ENCODE data around the gene PPM1H. TPM values are rescaled to one million over a fixed set of nuclear protein-coding genes. Genes with fewer than 3 reads are reported as not detected.

PPM1H gene
- total and polyA plus RNA-seq, 4 donors, result 22.0 to 35.8 (median 26.0) TPM

DNA sequence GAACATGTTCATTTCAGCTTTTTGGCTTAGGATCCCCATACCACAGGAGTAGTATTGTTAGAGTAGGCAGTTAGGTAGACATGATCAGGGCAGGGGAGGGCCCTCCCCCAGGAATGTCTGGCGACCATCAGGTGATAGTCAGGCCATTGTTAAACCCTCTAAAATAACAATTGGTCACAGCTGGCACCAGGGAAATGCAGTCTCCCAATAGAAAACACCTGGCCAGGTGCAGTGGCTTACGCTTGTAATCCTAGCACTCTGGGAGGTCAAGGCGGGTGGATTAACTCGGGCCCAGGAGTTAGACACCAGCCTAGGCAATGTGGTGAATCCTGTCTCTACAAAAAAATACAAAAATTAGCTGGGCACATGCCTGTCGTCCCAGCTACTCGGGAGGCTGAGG is 281.2 kb downstream of the PPM1H start:
- H3K9me3 ChIP-seq (ENCODE audit: control insufficient read depth, insufficient read depth, low read length), result no peaks in the 10 kb centered on the region
- H3K36me3 ChIP-seq (ENCODE audit: control insufficient read depth, insufficient read depth, low read length), result no peaks in the 10 kb centered on the region
- peaks cover 43% of the 10 kb centered on the region for H3K4me1 ChIP-seq (ENCODE audit: control insufficient read depth, insufficient read depth, low read length)
- H3K27me3 ChIP-seq (ENCODE audit: control insufficient read depth, insufficient read depth, low read length), result no peaks in the 10 kb centered on the region
- DNase-seq (ENCODE audit: low read depth in 4 of 6, low spot score in 6 of 6), result no peak
- whole genome bisulfite sequencing (ENCODE audit: insufficient coverage), result 57% methylated on average over 4 of the region's 6 CpGs
- H3K27ac ChIP-seq (ENCODE audit: low read depth, low read length), result no peak overlapping the region
- no peak overlapping the region for H3K4me3 ChIP-seq (ENCODE audit: low read depth, low read length)

DNA sequence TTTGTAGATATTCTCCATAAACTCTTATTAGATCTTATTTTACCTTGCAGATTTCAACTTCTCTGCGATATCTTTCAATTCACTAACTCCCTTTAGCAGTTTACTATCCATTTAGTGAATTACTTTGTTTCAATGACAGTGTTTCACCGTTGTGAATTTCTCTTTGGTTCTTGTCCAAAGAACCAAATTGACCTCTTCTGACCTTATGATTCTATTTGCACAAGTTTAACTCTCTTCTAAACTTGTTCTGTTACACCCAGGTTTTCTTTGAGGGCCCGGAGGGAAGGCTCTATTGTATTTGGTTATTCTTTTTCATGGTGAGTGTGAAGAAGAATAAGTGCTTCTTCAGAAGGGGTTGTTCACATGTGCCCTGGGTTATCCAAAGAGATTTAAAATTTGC is 281.6 kb downstream of the PPM1H start:
- Histone ChIP-seq H3K4me3 (ENCODE audit: low read depth, low read length) (no peak overlapping the region), H3K36me3 (ENCODE audit: control insufficient read depth, insufficient read depth, low read length) (no peaks in the 10 kb centered on the region), H3K27ac (ENCODE audit: low read depth, low read length) (no peak overlapping the region), H3K9me3 (ENCODE audit: control insufficient read depth, insufficient read depth, low read length) (no peaks in the 10 kb centered on the region), H3K27me3 (ENCODE audit: control insufficient read depth, insufficient read depth, low read length) (no peaks in the 10 kb centered on the region), H3K4me1 (ENCODE audit: control insufficient read depth, insufficient read depth, low read length) (peaks cover 40% of the 10 kb centered on the region)
- no peak for DNase-seq (ENCODE audit: low read depth in 4 of 6, low spot score in 6 of 6)
- WGBS (ENCODE audit: insufficient coverage), result 41% methylated on average over 3 of the region's 3 CpGs

DNA sequence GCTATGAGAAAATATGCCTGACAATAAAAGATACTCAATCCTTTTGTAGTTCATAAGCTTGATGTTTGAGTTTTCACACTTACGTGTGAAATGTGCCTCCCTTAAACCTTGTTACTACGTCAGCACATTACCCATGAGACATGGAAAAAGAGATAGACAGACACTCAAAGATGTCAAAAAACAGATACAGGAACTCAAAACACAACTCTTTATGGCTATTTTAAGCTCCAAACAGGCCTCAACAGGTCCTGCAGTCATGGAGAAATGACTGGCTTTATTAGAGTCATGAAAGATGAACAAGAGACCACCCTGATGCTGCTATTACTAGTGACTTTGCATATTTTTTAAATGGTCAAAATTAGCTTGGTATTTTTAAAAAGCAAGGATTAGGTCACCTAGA is 283.8 kb downstream of the PPM1H start:
- Histone ChIP-seq H3K27ac (ENCODE audit: low read depth, low read length) (no peak overlapping the region), H3K4me3 (ENCODE audit: low read depth, low read length) (no peak overlapping the region), H3K27me3 (ENCODE audit: control insufficient read depth, insufficient read depth, low read length) (no peaks in the 10 kb centered on the region), H3K9me3 (ENCODE audit: control insufficient read depth, insufficient read depth, low read length) (no peaks in the 10 kb centered on the region), H3K4me1 (ENCODE audit: control insufficient read depth, insufficient read depth, low read length) (peaks cover 25% of the 10 kb centered on the region), H3K36me3 (ENCODE audit: control insufficient read depth, insufficient read depth, low read length) (no peaks in the 10 kb centered on the region)
- no CpG with 5 or more reads among the region's 2 CpGs for WGBS (ENCODE audit: insufficient coverage)
- no peak for DNase-seq (ENCODE audit: low read depth in 4 of 6, low spot score in 6 of 6)

DNA sequence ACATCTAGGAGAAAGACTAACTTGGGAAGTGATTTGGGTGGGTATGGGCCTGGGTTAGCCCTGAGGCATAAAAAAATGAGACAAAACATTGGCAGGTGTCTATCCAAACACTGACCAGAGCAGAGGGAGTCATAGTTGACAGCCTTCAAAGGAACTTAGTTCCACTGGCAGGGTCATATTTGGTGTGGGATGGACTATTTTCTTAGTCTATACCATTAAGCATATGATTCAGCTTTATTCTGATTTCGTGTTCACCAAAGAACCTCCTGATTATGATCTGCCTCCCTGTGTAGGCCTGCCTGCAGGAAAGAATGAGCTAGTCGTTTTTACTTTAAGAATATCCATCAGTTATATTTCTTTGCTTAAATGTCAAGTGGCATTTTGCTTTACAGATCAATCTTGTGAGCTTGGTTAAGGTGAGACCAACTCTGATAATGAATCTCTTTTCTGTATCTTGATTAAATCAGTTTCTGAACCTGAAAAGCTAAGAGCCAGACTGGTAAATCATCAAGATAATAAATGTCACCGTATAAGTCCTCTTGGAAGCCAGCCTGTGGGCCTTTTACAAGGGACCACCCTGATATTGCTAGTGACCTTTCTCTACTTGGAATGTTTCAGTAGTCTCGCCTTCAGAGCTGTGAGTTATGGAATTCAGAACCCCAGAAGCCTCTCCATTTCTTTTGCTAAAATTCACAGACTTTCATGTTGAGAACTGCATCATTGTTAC is 285.4 kb downstream of the PPM1H start:
- Histone ChIP-seq H3K27me3 (ENCODE audit: control insufficient read depth, insufficient read depth, low read length) (no peaks in the 10 kb centered on the region), H3K9me3 (ENCODE audit: control insufficient read depth, insufficient read depth, low read length) (no peaks in the 10 kb centered on the region), H3K36me3 (ENCODE audit: control insufficient read depth, insufficient read depth, low read length) (no peaks in the 10 kb centered on the region), H3K27ac (ENCODE audit: low read depth, low read length) (peak overlapping the region; percentile 10), H3K4me3 (ENCODE audit: low read depth, low read length) (no peak overlapping the region), H3K4me1 (ENCODE audit: control insufficient read depth, insufficient read depth, low read length) (peaks cover 11% of the 10 kb centered on the region)
- 43% methylated on average over 1 of the region's 4 CpGs for WGBS (ENCODE audit: insufficient coverage)
- no peak for DNase-seq (ENCODE audit: low read depth in 4 of 6, low spot score in 6 of 6)

DNA sequence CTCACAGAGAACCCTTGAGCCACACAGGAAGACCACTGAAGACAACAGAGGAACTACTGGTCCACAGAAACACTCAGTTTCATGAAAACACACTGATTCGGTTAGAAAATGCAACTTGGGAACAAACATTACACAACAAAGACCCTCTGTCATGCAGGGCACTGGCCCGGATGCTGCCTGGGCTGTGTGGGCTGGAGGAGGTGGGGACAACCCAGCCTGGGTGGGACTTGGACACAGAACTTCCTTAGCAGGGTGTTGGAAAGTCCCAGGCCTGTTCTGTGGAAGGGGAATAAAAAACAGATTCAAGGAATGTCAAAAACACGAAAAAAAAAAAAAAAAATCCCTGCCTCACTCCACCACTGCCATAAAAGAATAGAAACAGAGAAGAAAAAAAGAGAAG is 287.4 kb downstream of the PPM1H start:
- Histone ChIP-seq H3K4me3 (ENCODE audit: low read depth, low read length) (no peak overlapping the region), H3K27me3 (ENCODE audit: control insufficient read depth, insufficient read depth, low read length) (no peaks in the 10 kb centered on the region), H3K9me3 (ENCODE audit: control insufficient read depth, insufficient read depth, low read length) (no peaks in the 10 kb centered on the region), H3K4me1 (ENCODE audit: control insufficient read depth, insufficient read depth, low read length) (no peaks in the 10 kb centered on the region), H3K27ac (ENCODE audit: low read depth, low read length) (peak overlapping the region; percentile 48), H3K36me3 (ENCODE audit: control insufficient read depth, insufficient read depth, low read length) (no peaks in the 10 kb centered on the region)
- WGBS (ENCODE audit: insufficient coverage), result 20% methylated on average over 1 of the region's 3 CpGs
- no peak for DNase-seq (ENCODE audit: low read depth in 4 of 6, low spot score in 6 of 6)

DNA sequence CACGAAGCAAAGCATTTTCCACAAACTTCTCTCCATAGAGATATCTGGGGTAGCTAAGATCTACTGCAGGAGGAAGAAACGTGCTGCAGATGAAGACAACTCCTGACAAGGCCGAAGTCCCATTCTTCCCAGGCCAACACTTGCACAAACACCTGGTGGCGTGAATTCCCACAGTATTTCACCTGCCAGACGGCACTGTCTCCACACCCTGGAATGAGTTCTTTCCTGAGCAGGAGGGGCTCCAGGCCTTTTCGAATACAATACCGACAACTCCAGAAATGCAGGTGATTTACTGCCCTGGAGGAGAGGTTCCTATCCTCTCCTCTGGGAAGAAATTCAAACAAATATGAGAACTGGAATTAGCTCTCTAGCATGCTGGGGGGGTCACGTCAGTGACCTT is 288.4 kb downstream of the PPM1H start:
- 82% methylated on average over 7 of the region's 8 CpGs for WGBS (ENCODE audit: insufficient coverage)
- no peak overlapping the region for H3K27ac ChIP-seq (ENCODE audit: low read depth, low read length)
- DNase-seq (ENCODE audit: low read depth in 4 of 6, low spot score in 6 of 6), result no peak

DNA sequence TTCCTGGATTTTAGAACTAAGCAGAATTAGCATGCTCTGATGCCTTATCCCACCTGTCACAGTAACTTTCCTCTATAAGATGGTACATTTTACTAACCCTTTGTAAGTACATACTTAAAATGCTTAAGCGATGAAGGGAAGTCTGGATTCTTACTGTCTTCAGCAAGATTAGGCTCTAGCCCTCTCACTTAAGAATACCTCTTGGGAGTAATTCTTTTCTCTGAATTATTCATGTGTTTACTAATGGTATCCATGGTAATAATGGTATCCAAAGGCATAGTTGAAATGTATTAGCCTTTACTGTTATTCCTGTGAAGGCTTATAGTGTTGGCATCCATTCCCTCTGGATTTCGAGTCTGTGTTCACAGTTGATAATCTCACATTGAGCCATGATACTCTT is 291.5 kb downstream of the PPM1H start:
- no peaks in the 10 kb centered on the region for H3K9me3 ChIP-seq (ENCODE audit: control insufficient read depth, insufficient read depth, low read length)
- 100% methylated on average over 1 of the region's 2 CpGs for WGBS (ENCODE audit: insufficient coverage)
- H3K36me3 ChIP-seq (ENCODE audit: control insufficient read depth, insufficient read depth, low read length), result no peaks in the 10 kb centered on the region
- H3K4me1 ChIP-seq (ENCODE audit: control insufficient read depth, insufficient read depth, low read length), result no peaks in the 10 kb centered on the region
- H3K27ac ChIP-seq (ENCODE audit: low read depth, low read length), result no peak overlapping the region
- no peak overlapping the region for H3K4me3 ChIP-seq (ENCODE audit: low read depth, low read length)
- DNase-seq (ENCODE audit: low read depth in 4 of 6, low spot score in 6 of 6), result peak in 1 of 6 donors; percentile 42
- no peaks in the 10 kb centered on the region for H3K27me3 ChIP-seq (ENCODE audit: control insufficient read depth, insufficient read depth, low read length)

More for the DNA sequence above, 288.4 kb downstream of the PPM1H start:
- Histone ChIP-seq H3K9me3 (ENCODE audit: control insufficient read depth, insufficient read depth, low read length) (no peaks in the 10 kb centered on the region), H3K4me1 (ENCODE audit: control insufficient read depth, insufficient read depth, low read length) (no peaks in the 10 kb centered on the region), H3K27me3 (ENCODE audit: control insufficient read depth, insufficient read depth, low read length) (no peaks in the 10 kb centered on the region), H3K4me3 (ENCODE audit: low read depth, low read length) (no peak overlapping the region), H3K36me3 (ENCODE audit: control insufficient read depth, insufficient read depth, low read length) (no peaks in the 10 kb centered on the region)

DNA sequence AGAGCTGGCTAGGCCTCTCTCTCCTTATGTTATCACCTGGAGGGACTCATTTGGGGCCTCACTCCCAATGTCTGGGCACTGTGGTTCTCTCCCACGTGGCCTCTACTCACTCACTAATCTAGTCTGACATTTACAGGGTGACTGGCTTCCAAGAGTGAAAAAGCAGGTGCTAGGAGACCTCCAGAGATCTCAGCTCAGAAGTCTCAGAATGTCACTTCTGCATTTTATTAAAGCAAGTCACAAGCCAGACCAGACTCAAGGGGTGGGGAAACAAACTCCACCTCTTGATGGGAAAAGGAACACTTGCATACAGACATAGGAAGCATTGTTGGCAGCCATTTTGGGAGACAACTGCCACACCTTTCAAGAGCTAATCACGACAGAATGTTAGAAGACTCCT is 292.5 kb downstream of the PPM1H start:
- DNase-seq (ENCODE audit: low read depth in 4 of 6, low spot score in 6 of 6), result no peak
- Histone ChIP-seq H3K9me3 (ENCODE audit: control insufficient read depth, insufficient read depth, low read length) (no peaks in the 10 kb centered on the region), H3K4me1 (ENCODE audit: control insufficient read depth, insufficient read depth, low read length) (no peaks in the 10 kb centered on the region), H3K36me3 (ENCODE audit: control insufficient read depth, insufficient read depth, low read length) (no peaks in the 10 kb centered on the region), H3K27ac (ENCODE audit: low read depth, low read length) (no peak overlapping the region), H3K4me3 (ENCODE audit: low read depth, low read length) (no peak overlapping the region), H3K27me3 (ENCODE audit: control insufficient read depth, insufficient read depth, low read length) (no peaks in the 10 kb centered on the region)
- WGBS (ENCODE audit: insufficient coverage), result 93% methylated on average over 2 of the region's 2 CpGs

DNA sequence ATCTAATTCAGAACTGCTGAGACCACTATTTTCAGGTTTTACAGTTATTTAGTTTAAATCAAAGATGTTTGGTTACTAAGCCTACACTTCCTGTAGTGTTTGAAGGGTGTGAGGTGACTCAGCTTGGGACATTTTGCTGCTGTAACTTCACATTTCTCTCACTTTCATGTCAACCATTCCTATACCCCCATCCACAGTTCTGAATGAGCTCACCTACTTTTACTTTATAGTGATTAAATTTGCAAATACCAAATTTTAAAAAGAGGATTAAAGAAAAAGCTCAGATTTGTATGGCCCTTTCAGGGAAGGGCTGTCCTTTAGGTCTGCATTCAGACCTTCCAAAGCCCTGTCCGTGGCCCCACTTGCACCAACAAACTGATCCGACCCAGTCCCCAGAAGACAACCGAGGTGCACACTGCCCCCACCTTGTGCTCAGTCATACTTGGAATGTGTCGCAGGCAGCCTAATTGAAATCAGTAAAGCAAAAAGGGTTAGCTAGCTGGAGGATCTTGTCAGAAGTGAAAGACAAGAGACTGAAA is 294.0 kb downstream of the PPM1H start:
- no peaks in the 10 kb centered on the region for H3K4me1 ChIP-seq (ENCODE audit: control insufficient read depth, insufficient read depth, low read length)
- DNase-seq (ENCODE audit: low read depth in 4 of 6, low spot score in 6 of 6), result no peak
- H3K36me3 ChIP-seq (ENCODE audit: control insufficient read depth, insufficient read depth, low read length), result no peaks in the 10 kb centered on the region
- H3K4me3 ChIP-seq (ENCODE audit: low read depth, low read length), result no peak overlapping the region
- H3K27ac ChIP-seq (ENCODE audit: low read depth, low read length), result no peak overlapping the region
- no peaks in the 10 kb centered on the region for H3K9me3 ChIP-seq (ENCODE audit: control insufficient read depth, insufficient read depth, low read length)
- H3K27me3 ChIP-seq (ENCODE audit: control insufficient read depth, insufficient read depth, low read length), result no peaks in the 10 kb centered on the region
- 53% methylated on average over 4 of the region's 4 CpGs for WGBS (ENCODE audit: insufficient coverage)

DNA sequence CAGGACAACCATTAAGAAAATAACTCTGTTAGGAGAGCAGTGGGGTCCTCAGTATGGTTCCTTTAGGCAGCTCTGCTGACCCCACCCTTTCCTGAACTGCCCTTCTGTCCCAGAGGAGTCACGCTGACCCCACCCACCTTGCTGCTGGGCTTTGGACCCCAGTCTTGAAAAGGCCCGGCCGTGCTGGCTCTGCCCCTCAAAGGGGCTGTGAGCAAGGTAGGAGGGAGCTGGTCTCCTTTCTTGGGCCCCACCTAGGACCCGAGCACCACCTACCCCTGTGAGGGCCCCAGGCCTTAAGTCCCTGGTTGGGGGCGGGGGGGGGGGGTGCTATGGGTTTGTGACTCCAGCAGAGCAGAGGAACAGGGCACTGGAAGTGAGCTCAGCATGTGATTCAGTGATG is 297.3 kb downstream of the PPM1H start:
- Histone ChIP-seq H3K27ac (ENCODE audit: low read depth, low read length) (no peak overlapping the region), H3K27me3 (ENCODE audit: control insufficient read depth, insufficient read depth, low read length) (no peaks in the 10 kb centered on the region), H3K4me1 (ENCODE audit: control insufficient read depth, insufficient read depth, low read length) (peaks cover 8% of the 10 kb centered on the region), H3K4me3 (ENCODE audit: low read depth, low read length) (no peak overlapping the region), H3K36me3 (ENCODE audit: control insufficient read depth, insufficient read depth, low read length) (no peaks in the 10 kb centered on the region), H3K9me3 (ENCODE audit: control insufficient read depth, insufficient read depth, low read length) (no peaks in the 10 kb centered on the region)
- WGBS (ENCODE audit: insufficient coverage), result 83% methylated on average over 3 of the region's 5 CpGs
- DNase-seq (ENCODE audit: low read depth in 4 of 6, low spot score in 6 of 6), result no peak
